Trophoblast cell (in vitro differentiated cells and primary cell): ENCODE data around the gene NME3.
A peak's percentile ranks its signal among the peaks of the same experiment; 100 is the strongest.

ENCODE experiments used
- DNase-seq, 2 donors: peaks; one replicate each; pipeline ENCODE4 v3.0.0-alpha.2; 2016
- H2AFZ ChIP-seq: 2 replicates; pipeline ENCODE4 v1.6.1; 2013; ENCODE audit warnings: low read length, moderate library complexity, mild to moderate bottlenecking; ENCODE audit not compliant: insufficient read depth, poor library complexity
- H2AK5ac ChIP-seq: 2 replicates; pipeline ENCODE4 v1.6.1; 2013; ENCODE audit warnings: mild to moderate bottlenecking, low read length
- H2BK120ac ChIP-seq: 2 replicates; pipeline ENCODE4 v1.6.1; 2013; ENCODE audit warnings: low read length, mild to moderate bottlenecking, moderate library complexity; ENCODE audit not compliant: insufficient read depth, poor library complexity
- H2BK12ac ChIP-seq: 2 replicates; pipeline ENCODE4 v1.6.1; 2013; ENCODE audit warnings: mild to moderate bottlenecking, low read length, moderate library complexity
- H2BK5ac ChIP-seq: 2 replicates; pipeline ENCODE4 v1.6.1; 2013; ENCODE audit warnings: low read length, low read depth, moderate library complexity, mild to moderate bottlenecking; ENCODE audit not compliant: poor library complexity
- H3K14ac ChIP-seq: 2 replicates; pipeline ENCODE4 v1.6.1; 2013; ENCODE audit warnings: mild to moderate bottlenecking, low read length
- H3K18ac ChIP-seq: 2 replicates; pipeline ENCODE4 v1.6.1; 2013; ENCODE audit warnings: mild to moderate bottlenecking, low read length
- H3K23ac ChIP-seq: 2 replicates; pipeline ENCODE4 v1.6.1; 2013; ENCODE audit warnings: low read length
- H3K27ac ChIP-seq: 2 replicates; pipeline ENCODE4 v1.5.1; 2013; ENCODE audit warnings: low read depth, mild to moderate bottlenecking, inconsistent platforms, low read length, moderate library complexity
- H3K27me3 ChIP-seq: 2 replicates; pipeline ENCODE4 v1.6.1; 2013; ENCODE audit warnings: inconsistent platforms, mild to moderate bottlenecking, low read length, moderate library complexity; ENCODE audit not compliant: insufficient read depth
- H3K36me3 ChIP-seq, 2 experiments: 1 replicate in 1 of 2; 2 replicates in 1 of 2; pipeline ENCODE4 v1.6.1; 2013; ENCODE audit warnings: low read length in 2 of 2, mild to moderate bottlenecking in 2 of 2, moderate library complexity in 1 of 2; ENCODE audit not compliant: insufficient read depth in 2 of 2, control insufficient read depth in 1 of 2
- H3K4ac ChIP-seq: 2 replicates; pipeline ENCODE4 v1.6.1; 2013; ENCODE audit warnings: low read depth, mild to moderate bottlenecking, low read length, moderate library complexity
- H3K4me1 ChIP-seq, 2 experiments: 1 replicate in 1 of 2; 2 replicates in 1 of 2; pipeline ENCODE4 v1.6.1; 2013; ENCODE audit warnings: low read length in 2 of 2, mild to moderate bottlenecking in 2 of 2, moderate library complexity in 1 of 2; ENCODE audit not compliant: insufficient read depth in 2 of 2, control insufficient read depth in 1 of 2
- H3K4me2 ChIP-seq: 2 replicates; pipeline ENCODE4 v1.6.1; 2013; ENCODE audit warnings: inconsistent platforms, mild to moderate bottlenecking, low read length, moderate library complexity
- H3K4me3 ChIP-seq: 2 replicates; pipeline ENCODE4 v1.5.1; 2013; ENCODE audit warnings: mild to moderate bottlenecking, low read depth, low read length, inconsistent platforms
- H3K79me1 ChIP-seq: one replicate; pipeline ENCODE4 v1.6.1; 2013; ENCODE audit warnings: low read length
- H3K79me2 ChIP-seq: 2 replicates; pipeline ENCODE4 v1.6.1; 2013; ENCODE audit warnings: low read length, mild to moderate bottlenecking; ENCODE audit not compliant: control insufficient read depth, insufficient read depth, poor library complexity
- H3K9ac ChIP-seq: 2 replicates; pipeline ENCODE4 v1.6.1; 2013; ENCODE audit warnings: mild to moderate bottlenecking, low read length
- H3K9me3 ChIP-seq: 2 replicates; pipeline ENCODE4 v1.6.1; 2013; ENCODE audit warnings: low read depth, mild to moderate bottlenecking, control low read depth, inconsistent platforms, low read length; ENCODE audit not compliant: insufficient read depth
- H4K12ac ChIP-seq: 2 replicates; pipeline ENCODE4 v1.6.1; 2013; ENCODE audit warnings: low read depth, mild to moderate bottlenecking, low read length, moderate library complexity
- H4K8ac ChIP-seq: 2 replicates; pipeline ENCODE4 v1.6.1; 2013; ENCODE audit warnings: low read depth, mild to moderate bottlenecking, low read length, moderate library complexity
- H4K91ac ChIP-seq: one replicate; pipeline ENCODE4 v1.6.1; 2013; ENCODE audit warnings: low read depth, mild to moderate bottlenecking, low read length, moderate library complexity
- WGBS: extraction: QIAGEN DNeasy Blood & Tissue Kit; methylation state at CpG from one replicate; pipeline ENCODE4 v1.1.7; 2013; ENCODE audit warnings: missing lambda C conversion rate; ENCODE audit not compliant: insufficient read length, insufficient coverage; ENCODE audit errors: extremely low coverage; 5-methylcytosine and 5-hydroxymethylcytosine counted together

NME3 gene

GRCh38 chr16:1745900-1746692, 25.2 kb downstream of the NME3 start:
- peaks cover 10% of the 10 kb centered on the region for H3K9me3 ChIP-seq

GRCh38 chr16:1745181-1745899, 26.0 kb downstream of the NME3 start:
- peaks cover 15% of the 10 kb centered on the region for H3K79me2 ChIP-seq
- H3K4ac ChIP-seq: peak overlapping the region; percentile 40
- peak overlapping the region; percentile 92 for H2BK120ac ChIP-seq
- H3K18ac ChIP-seq: peak overlapping the region; percentile 88
- peak overlapping the region; percentile 72 for H4K8ac ChIP-seq
- no peaks in the 10 kb centered on the region for H3K27me3 ChIP-seq
- peak overlapping the region; percentile 79 for H2BK12ac ChIP-seq
- peaks cover 26 to 32% of the 10 kb centered on the region in 2 experiments for H3K4me1 ChIP-seq
- no peak overlapping the region for H3K9ac ChIP-seq
- no peak overlapping the region for H3K23ac ChIP-seq
- H3K36me3 ChIP-seq: peaks cover 45% of the 10 kb centered on the region in 2 experiments
- no peak overlapping the region for H2AFZ ChIP-seq
- peak overlapping the region; percentile 2 for H4K12ac ChIP-seq
- peak overlapping the region; percentile 93 for H4K91ac ChIP-seq
- DNase-seq: peak; percentile 86 to 88
- H3K4me2 ChIP-seq: peak overlapping the region; percentile 29
- peak overlapping the region; percentile 93 for H2AK5ac ChIP-seq
- peak overlapping the region; percentile 90 for H2BK5ac ChIP-seq
- peaks cover 20% of the 10 kb centered on the region for H3K79me1 ChIP-seq
- H3K27ac ChIP-seq: peak overlapping the region; percentile 99
- peak overlapping the region; percentile 81 for H3K14ac ChIP-seq
- H3K4me3 ChIP-seq: no peak overlapping the region
- H3K9me3 ChIP-seq: peaks cover 10% of the 10 kb centered on the region
- no CpG with 5 or more reads among the region's 25 CpGs for WGBS

More at GRCh38 chr16:1745900-1746692, 25.2 kb downstream of the NME3 start:
- Histone ChIP-seq H3K36me3 (peaks cover 41% of the 10 kb centered on the region in 2 experiments), H2BK5ac (peak overlapping the region; percentile 90), H3K79me1 (peaks cover 20% of the 10 kb centered on the region), H3K27ac (peak overlapping the region; percentile 99), H3K9ac (no peak overlapping the region), H3K4ac (peak overlapping the region; percentile 40), H4K91ac (peak overlapping the region; percentile 93), H2AFZ (no peak overlapping the region), H2AK5ac (peak overlapping the region; percentile 93), H3K14ac (peak overlapping the region; percentile 82), H2BK120ac (peak overlapping the region; percentile 92), H3K4me3 (no peak overlapping the region), H3K79me2 (peaks cover 15% of the 10 kb centered on the region), H3K23ac (no peak overlapping the region), H2BK12ac (peak overlapping the region; percentile 79), H3K4me2 (peak overlapping the region; percentile 29), H3K18ac (peak overlapping the region; percentile 88), H3K27me3 (no peaks in the 10 kb centered on the region), H3K4me1 (peaks cover 26 to 32% of the 10 kb centered on the region in 2 experiments), H4K12ac (peak overlapping the region; percentile 24), H4K8ac (peak overlapping the region; percentile 75)
- WGBS: no CpG with 5 or more reads among the region's 29 CpGs
- DNase-seq: peak; percentile 95 to 97

- Histone ChIP-seq H3K14ac (peak overlapping the region; percentile 27), H3K36me3 (peaks cover 43 to 45% of the 10 kb centered on the region in 2 experiments), H2BK120ac (peak overlapping the region; percentile 6), H2BK12ac (peak overlapping the region; percentile 21), H2BK5ac (no peak overlapping the region), H3K9me3 (peaks cover 19% of the 10 kb centered on the region), H4K91ac (peak overlapping the region; percentile 51), H3K4me1 (peaks cover 26 to 32% of the 10 kb centered on the region in 2 experiments), H3K27ac (no peak overlapping the region), H3K79me1 (peaks cover 20% of the 10 kb centered on the region), H4K8ac (peak overlapping the region; percentile 10), H2AK5ac (peak overlapping the region; percentile 21), H3K23ac (no peak overlapping the region), H3K27me3 (no peaks in the 10 kb centered on the region), H3K18ac (no peak overlapping the region), H2AFZ (no peak overlapping the region), H3K9ac (no peak overlapping the region), H3K79me2 (peaks cover 15% of the 10 kb centered on the region), H4K12ac (no peak overlapping the region), H3K4me3 (no peak overlapping the region), H3K4me2 (no peak overlapping the region), H3K4ac (no peak overlapping the region)
- DNase-seq: peak; percentile 81 to 92
- no CpG with 5 or more reads among the region's 24 CpGs for WGBS
Observed at GRCh38 chr16:1744338-1744840, 27.0 kb downstream of the NME3 start.
